G401.6 (cell line): Measurements from ENCODE around the gene NEU4.
"Not testable (repeated sequence)": the region's sequence is repeated elsewhere in the genome, so short reads cannot be mapped to it uniquely, and the experiment has no call there.

Experiments
- FAIRE-seq: peaks from 2 replicates; lab custom pipeline; 2012; peaks lifted over from hg19 to GRCh38; lab: Jason Lieb, UNC

The NEU4 gene

DNA sequence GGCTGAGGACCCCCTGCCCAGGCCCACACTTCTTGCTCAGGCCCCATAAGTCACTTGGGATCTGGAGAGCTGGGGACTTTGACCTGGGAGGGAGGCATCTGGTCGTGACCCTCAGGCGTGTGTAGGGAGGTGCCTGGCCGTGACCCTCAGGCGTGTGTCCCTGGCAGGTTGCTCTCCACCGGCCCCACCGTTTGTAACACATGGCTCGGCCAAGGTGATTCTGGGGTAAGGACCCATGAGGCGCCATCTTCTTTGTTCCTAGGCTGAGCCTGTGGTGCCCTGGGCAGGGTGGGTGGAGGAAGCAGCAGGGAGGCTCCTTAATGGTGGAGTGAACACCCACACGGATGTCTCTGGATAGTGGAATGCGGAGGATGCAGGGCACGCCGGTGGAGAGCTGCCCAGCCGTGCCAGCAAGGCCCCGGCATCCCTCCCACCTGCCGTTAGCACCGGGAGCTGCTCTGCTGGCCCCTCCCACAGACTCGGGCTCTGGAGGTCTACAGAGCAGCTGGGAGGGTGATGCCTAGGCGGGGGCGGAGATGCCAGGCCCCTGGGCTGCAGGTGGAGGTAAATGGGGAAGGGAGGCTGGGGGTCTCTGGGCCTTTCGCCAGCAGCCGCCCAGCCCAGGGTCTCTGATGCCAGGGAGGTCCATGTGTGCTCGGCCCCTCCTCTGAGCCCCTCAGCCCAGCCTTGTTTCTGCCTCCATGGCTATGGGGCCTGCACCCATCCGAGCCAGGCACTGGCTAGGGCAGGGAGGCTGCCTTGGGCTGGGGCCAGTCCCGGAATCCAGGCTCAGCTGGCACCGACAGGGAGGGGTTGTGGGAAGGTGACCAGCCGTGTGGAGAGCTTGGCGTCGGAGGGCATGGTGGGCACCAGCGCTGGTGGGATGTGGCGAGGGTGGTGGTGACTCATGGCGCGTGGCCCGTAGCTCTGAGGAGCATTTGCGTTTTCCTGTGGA is 33.5 kb upstream of the NEU4 start:
- FAIRE-seq, result no peak

DNA sequence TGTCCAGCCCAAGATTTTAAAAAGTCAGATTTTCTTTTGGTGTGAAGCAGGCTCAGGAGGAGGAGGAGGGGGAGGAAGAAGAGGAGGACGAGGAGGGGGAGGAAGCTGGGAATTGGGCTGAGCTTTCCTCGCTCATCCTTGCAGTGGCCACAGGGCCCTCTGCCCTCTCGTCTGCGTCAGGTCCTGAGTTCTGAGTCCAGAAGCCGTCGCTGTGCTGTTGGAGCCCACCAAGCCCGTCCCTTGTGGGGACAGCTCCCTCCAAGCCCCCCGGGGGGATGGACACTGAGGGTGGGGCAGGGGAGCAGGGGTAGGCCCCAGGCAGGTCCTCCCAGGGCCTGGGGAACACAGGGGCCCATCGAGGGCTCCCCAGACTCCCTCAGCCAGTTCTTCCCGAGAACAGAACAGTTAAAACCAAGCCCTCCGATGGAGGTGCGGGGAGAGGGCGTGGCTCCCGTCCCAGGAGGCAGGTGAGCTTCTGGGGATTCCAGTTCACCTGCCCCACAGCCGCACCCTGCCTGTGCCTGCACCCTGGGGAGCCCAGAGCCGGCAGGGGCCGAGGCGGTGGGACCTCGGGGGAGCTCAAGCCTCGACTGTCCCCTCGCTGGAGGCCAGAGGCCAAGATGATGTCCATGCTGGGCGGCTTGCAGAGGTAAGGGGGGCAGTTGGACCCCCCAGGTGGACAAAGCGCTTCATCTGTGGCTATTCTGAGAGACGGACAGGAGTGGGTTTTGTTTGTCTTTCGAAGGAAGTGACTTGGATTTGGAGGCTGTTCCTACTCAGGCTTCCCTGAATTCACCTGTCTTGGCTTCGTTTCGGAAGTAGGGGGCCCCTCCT is 32.4 kb upstream of the NEU4 start, which contains the start of gene GAL3ST2:
Gene GAL3ST2 (plus strand): TSS at position 487 of the 834 bp plus-strand sequence. CDS start 134 bp downstream, at position 621.
- no peak for FAIRE-seq

DNA sequence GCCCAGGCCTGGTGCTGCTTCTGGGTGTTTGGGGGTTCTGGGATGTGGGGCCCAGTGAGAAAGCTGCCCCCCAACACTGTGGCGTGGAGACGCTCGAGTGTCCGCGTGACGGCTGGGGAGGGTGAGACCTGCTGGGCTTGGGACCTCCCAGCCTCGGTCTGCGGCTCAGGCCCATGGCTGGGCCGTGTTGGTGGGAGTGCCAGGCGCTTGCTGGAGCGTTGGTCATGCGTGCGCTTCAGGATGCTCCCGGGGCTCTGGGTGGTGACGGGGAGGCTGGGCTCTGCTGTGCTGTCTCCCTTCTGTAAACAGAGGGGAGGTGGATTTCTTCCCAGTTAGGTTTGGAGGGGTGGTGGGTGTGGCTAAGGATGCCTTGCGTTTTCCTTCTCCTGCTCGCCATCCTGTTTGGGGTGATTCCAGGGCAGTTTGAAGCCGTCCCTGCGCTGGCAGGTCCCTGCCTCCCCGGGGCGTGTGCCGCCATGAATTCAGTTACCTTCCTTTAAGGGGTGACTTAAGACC is 31.8 kb upstream of the NEU4 start:
- no peak for FAIRE-seq

DNA sequence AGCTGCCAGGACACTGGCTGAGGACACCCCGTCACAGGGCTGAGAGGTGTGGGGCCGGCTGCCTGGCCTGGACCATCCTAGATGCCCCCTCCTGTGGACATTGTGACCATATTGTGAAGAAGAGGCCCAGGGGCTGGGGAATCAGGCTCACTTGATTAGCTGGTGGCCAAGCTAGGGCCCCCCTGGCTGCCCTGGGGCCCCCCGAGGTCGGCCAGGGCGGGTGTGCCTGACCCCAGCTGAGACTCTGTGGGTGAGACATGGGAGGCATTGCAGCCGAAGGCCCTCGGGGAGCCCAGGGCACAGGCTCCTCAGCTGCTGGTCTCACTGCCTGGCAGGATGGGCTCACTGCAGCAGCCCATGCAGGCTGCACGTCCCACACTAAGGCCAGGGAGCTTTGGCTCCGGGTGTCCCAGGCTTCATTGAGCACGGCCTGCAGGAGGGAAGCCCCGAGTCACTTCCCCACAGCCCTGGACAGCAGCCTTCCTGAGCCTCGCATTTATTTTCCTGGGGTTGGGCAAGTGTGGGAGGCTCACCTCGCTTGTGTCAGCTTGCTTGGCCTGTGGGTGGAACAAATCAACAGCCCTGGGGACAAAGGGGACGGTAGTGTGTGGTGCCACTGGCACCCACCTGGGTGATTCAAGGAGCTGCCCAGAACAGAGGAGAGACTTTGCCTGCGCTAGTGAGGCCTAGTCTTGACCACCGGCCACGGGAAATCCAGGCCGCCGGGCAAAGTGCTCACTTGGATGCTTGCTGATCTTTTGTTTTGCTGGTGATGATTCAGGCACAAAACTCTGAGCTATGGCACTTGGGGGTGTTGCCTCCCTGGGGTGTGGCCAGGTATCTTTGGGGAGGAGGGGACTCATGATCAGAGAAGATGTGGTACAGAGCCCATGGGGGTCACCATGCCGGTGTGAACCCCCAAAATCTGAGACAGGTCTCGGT is 31.0 kb upstream of the NEU4 start:
- FAIRE-seq, result no peak

DNA sequence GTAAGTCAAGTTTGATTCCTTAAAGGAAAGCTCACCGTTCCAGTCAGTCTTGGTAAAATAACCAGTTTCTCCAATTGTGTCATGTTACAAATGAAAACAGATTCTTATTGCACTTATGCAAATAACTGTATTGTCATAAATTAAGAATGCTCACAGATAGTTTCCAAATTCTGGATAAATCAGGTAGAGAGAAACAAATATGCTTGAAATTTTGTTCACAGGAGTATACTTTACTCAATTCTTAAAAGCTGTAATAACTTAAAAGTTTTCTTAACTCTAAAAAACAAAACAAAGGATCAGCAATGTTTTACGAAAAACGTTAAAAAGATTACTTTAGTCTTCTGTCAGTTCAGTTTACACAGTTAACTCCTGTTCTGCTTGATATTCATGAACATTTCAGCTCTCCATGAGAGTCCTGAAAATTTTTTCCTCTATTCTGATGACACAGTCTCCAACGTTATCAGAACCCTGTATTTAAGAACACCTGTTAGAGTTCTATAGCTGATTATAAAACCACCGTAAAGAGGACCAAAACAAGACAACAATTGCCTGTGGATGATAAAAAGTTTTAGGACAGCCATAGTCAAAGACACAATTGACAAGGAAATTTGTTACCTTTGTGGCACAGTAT is 27.9 kb upstream of the NEU4 start:
- FAIRE-seq, result no peak

DNA sequence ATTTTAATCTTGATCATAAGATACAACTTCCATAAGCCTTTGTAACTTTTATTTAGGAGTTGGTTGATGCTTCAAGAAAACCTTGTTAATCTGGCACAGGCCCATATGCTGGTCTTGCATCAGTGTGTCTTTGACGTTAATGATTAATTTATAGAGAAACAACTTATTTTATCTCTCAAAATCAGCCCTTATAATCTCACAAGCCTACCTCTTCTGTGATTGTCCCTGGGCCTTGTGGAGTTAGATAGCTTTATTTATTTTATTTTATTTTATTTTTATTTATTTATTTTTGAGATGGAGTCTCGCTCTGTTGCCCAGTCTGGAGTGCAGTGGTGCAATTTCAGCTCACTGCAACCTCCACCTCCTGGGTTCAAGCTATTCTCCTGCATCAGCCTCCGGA is 26.9 kb upstream of the NEU4 start:
- not testable (repeated sequence) for FAIRE-seq

DNA sequence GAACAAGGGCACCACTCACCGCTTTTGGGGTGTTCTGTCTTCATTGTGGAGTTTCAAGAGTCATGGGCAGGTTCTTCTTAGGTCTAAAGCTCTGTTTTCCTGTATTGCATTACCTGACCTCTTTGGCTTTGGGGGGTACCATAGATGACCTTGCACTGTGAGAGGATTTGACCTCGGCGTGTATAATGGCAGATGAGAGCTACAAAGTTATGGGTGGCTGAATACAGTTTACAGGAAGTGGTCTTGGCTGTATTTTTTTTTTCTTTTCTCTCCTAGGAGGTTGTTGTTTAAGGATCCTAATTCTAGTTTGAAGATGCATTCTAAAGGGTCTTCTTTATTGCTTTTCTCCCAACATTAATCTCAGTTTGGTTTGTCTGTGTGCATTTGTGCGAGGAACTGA is 20.9 kb upstream of the NEU4 start:
- FAIRE-seq, result no peak

DNA sequence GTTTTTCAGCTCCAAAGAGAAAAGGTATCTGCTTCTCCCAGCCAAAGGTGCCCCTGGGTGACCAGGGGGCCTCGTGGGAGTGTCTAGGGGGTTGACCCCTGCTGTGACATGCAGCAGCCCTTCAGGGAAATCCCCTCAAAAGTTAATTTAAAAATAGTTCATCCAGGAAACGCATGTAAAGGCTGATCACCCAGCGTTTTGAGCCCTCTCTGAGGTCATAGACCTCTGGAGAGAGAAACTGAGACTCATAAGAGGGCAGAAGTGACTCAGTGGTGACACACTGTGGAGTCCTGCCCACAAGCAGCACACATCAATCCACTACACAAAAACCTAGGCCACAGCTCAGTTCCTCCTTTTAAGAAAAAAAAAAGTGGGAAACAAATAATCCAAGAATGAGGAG is 20.4 kb upstream of the NEU4 start:
- FAIRE-seq, result no peak

DNA sequence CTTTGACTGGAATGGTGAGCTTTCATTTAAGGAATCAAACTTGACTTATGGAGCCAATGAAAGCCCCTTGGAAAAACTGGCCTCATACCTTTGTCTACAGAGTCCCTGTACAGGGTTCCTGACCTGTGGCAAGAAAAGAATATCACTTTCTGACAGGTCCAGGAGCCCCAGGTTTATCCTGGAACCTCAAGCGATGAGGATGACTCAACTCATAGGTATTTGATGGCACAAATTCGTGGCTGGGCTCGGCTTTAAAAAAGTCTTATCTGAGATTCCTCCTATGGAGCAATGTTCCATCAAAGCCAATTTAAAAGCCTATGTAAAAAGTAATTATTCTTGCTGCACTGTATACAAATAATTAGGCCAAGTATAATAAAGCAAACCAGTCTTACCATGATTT is 17.6 kb upstream of the NEU4 start:
- not testable (repeated sequence) for FAIRE-seq

DNA sequence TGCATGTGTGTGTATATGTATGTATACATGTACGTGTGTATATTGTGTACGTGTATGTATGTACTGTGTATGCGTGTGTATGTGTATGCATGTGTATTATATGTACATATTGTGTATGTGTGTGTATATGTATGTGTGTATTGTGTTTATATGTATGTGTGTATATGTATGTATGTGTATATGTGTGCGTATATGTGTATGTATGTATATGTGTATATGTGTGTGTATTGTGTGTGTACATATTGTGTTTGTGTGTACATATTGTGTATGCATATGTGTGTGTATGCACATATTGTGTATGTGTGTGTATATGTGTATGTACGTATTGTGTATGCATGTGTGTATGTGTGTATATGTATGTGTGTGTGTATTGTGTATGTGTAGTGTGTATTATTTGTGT is 15.6 kb upstream of the NEU4 start:
- FAIRE-seq, result no peak

DNA sequence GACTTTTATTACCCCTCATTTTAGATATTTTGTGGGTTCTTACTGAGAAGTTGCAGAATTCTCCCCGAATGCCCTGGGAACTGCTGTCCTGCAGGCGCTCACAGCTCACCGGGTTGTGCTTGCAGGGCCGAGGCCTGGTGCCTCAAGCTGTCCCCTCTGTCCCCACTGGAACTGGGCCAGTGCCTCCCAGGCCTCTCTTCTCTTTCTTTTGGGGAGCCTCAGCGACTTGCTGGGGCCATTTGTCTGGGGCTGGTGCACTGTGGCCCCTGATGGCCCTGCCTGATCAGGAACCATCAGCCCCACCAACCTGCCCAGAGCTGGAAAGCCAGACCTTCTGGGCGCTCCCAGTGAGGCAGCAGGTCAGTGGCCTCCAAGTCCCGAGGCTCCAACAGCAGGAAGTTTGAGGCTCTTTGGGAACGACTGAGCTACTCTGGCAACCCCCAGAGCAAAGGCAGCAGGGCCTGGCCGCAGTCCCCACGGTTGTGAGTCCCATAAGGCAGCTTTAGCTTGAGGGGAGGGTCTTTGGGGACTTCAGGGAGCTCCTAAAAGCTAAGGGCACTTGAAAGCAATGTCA is 14.7 kb upstream of the NEU4 start:
- no peak for FAIRE-seq

DNA sequence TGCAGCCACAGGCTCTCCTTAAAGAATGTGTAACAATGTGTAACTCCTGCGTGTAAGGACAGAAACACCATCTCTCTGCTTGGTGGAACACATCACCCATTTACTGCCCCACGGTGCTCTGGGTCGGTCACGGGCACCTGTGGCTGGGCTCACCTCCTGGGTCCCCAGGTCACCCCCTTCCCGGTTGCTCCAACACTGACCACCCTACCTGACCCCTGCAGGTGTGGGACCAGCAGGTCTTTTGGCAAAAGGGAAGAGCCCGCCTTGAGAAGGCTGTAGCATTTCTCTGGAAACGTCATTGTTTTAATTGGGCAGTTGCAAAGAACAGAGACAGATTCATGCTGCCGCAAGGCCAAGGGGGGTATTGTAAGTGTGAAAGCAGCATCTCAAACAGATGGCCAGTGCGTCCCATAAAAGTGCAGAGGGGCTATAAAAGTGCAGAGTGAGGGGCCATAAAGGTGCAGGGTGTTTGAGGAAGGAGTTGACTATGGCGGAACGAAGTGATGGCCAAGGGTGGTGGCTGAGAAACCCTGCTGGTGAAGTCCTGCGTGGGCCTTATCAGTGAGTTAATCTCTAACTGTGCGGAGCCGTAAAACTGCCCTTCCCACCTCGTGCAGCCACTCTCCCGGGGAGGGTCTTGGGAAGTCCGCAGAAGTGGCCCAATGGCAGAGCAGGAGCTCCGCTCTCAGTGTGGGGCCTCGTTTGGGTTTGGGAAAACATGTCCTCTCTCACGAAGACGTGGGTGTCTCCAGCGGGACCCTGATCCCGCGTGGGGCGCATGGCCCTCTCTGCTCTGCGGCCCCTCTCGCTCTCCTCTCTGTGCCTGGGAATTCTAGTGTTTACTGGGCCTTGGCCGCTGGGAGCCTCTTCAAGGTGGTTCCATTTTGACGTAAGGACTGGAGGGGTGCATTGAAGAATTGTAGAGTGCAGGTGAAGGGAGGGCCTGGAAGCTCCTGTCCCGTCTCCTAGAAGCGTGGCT is 13.7 kb upstream of the NEU4 start:
- no peak for FAIRE-seq

DNA sequence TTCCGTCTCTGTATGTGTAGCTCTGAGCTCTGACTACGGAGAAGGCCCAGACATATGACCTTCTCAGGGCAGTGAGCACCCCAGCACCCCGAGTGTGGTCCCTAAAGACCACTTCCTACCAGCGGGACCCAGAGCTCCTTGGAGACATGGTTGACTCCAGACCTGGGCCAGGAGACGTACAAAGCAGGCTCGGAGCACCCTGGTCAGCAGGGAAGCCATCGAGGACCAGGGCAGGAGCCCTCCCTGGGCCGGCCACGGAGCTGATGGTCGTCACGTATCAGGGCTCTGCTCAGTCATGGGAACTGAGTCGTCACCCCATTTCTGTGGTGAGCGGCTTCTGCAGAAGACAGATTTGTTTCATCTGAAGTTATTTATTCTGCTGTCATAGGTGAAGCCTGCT is 12.8 kb upstream of the NEU4 start:
- FAIRE-seq, result no peak

DNA sequence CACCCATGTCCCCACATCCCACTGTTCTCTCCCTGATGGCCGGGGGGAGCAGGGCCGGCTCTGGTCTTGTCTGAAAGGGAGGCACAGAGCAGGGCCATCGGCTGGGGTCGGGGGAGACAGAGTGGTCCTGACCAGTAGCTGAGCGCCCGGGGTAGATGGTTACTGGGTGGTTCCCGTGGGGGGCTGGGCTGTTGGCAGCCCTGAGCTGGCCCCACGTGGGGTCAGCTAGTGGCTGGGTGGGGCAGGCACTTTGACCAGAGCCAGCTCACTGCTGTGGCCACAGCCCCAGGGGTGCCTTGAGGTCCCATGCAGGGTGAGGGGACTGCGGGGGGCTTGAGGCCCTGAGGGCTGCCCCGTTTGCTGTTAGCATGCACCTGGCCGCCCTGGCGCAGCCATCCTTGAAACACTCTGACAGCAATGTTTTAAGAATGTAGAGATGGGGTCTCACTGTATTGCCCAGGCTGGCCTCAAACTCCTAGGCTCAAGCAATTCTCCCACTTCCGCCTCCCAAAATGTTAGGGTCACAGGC is 12.3 kb upstream of the NEU4 start:
- FAIRE-seq, result no peak

DNA sequence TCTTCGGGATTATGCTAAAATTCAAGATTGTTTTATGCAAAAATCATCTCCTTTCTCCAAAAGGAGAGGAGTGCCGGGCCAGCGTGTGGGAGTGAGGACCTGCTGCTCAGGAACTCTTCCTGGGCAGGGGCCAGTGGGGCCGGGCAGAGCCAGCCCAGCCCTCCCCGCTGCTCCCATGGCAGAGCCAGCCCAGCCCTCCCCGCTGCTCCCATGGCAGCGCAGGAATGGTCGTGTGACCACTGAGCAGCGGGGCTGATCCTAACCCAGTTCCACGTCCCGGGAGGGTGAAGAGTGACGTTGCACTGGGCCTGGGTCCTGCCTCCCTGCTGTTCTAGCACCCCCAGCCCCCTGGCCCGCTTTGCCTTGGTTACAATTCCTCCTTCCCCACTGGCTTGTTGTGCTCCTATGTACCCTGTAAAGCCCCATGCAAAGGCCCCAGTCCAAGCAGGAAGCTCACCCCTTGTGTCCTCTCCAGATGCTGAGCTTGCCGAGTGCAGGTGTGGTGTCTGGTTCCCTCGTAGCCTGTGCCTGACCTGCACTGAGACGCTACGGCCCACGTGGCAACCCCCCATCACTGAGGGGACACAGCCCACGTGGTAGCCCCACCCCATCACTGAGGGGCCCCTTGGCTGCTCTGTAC is 11.4 kb upstream of the NEU4 start:
- no peak for FAIRE-seq

DNA sequence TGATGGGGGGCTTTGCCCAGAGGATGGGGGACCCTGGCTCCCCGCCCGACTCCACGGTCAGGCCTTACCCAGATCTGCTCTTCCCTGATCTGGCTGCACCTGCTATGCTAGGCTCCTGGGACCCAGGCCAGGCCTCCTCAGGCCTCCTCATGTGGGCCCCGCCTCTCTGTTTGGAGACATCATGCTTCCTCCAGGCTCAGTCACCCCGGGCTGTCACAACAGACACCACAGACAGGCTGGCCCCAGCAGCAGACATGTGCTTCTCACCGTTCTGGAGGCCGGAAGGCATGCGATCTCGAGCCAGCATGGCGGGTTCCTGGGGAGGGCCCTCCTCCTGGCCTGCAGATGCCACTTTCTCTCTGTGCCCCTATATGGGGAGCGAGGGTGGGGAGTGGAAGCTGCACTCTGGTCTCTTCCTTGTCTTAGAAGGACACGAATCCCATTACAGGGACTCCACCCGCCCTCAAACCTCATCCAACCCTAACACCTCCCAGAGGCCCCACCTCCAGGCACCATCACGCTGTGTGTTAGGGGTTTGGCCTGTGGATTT is 10.8 kb upstream of the NEU4 start:
- FAIRE-seq, result no peak

DNA sequence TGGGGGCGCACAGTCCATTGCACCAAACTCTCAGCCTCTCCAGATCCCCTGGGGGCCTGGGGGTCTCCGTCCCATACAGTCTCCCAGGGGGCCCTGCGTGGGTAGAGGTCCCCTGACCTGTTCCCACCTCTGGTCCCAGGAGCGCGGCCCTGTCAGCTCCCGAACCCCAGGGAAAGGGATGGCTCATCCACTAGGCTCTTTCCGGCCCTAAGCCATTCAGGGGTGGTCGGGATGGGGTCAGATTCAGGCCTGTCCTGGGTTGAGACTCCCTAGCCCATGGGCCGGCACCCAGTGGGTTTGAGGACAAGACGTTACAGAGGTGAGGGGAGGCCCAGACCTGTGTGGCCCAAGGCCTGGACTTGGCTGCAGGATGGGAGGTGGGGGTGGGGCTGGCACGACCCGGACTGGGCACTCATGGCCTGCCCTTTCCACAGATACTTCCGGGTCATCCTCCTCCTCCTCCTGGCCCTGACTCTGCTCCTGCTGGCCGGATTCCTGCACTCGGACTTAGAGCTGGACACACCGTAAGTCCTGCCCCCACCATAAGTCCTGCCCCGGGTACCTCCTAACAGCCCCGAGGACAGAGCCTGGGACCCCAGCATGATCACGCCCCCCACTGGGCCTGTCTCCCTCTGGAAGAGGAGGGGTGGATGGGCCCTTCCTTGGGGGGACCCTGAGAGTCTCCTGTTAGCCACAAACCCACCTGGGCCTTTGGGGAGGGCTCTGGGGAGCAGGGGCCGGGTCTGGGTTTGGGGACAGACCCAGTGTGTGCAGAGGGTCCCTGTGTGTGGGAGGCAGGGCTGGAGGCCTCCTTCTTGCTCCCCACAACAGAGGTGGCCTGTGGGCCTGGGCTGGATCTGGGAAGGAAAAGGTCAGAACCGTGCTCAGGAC is 10.1 kb upstream of the NEU4 start:
- no peak for FAIRE-seq
